Gastrocnemius medialis (tissue), 4 donors: ENCODE results near the gene RABGAP1. TPM values are rescaled to one million over a fixed set of nuclear protein-coding genes. Genes with fewer than 3 reads are reported as not detected.
A peak's percentile ranks its signal among the peaks of the same experiment; 100 is the strongest.

Experiments
- ATAC-seq, 2 donors: fragments of 150-250 bp; one replicate each; pipeline ENCODE4 v1.9.1; 2016
- DNase-seq, 2 donors: peaks; one replicate each; pipeline ENCODE4 v3.0.0-alpha.2; 2019
- H3K27ac ChIP-seq, 4 donors: fragments of 200-600 bp; sonication (generic); 1 replicate in 1 of 4; 2 replicates in 3 of 4; pipeline ENCODE4 v1.5.1; 2016 to 2018; ENCODE audit warnings: mild to moderate bottlenecking in 2 of 4, moderate library complexity in 1 of 4
- H3K27me3 ChIP-seq, 3 donors: fragments of 200-600 bp; sonication (generic) in 2 of 3; 1 replicate in 1 of 3; 2 replicates in 2 of 3; pipeline versions ENCODE4 v1.5.1 to v1.6.0; 2016 to 2019; ENCODE audit warnings: mild to moderate bottlenecking in 1 of 3, moderate library complexity in 1 of 3
- H3K36me3 ChIP-seq, 2 donors: fragments of 200-600 bp; sonication (generic) in 1 of 2; one replicate each; pipeline ENCODE4 v1.5.1; 2017 to 2018
- H3K4me1 ChIP-seq, 2 donors: fragments of 200-600 bp; sonication (generic) in 1 of 2; one replicate each; pipeline ENCODE4 v1.5.1; 2016 to 2017; ENCODE audit warnings: mild to moderate bottlenecking in 2 of 2
- H3K4me3 ChIP-seq, 4 donors: fragments of 200-600 bp; sonication (generic) in 3 of 4; 1 replicate in 1 of 4; 2 replicates in 3 of 4; pipeline ENCODE4 v1.5.1; 2016 to 2019; ENCODE audit warnings: mild to moderate bottlenecking in 2 of 4
- H3K9me3 ChIP-seq, 3 donors: fragments of 200-600 bp; sonication (generic) in 2 of 3; 1 replicate in 1 of 3; 2 replicates in 2 of 3; pipeline ENCODE4 v1.5.1; 2016 to 2019
- CTCF ChIP-seq, 5 experiments: fragments of 450-650 bp in 3 of 5; fragments of 200-600 bp in 2 of 5; sonication (generic) in 2 of 5; IDR thresholded peaks in 4 of 5; conservative IDR thresholded peaks in 1 of 5; 1 replicate in 4 of 5; 2 replicates in 1 of 5; pipeline ENCODE4 v1.5.1; 2016 to 2019; ENCODE audit warnings: antibody characterized with exemption in 5 of 5, mild to moderate bottlenecking in 3 of 5, moderate library complexity in 3 of 5
- POLR2A ChIP-seq, 2 donors: fragments of 450-650 bp; IDR thresholded peaks; one replicate each; pipeline ENCODE4 v1.6.1; 2017; ENCODE audit warnings: antibody characterized with exemption in 2 of 2, mild to moderate bottlenecking in 2 of 2, moderate library complexity in 2 of 2
- in situ Hi-C, 4 donors: fragments of 200-750 bp; cut with MboI; loops; one replicate each; pipeline versions ENCODE4 v1.15.0 to v1.8.0; 2017; ENCODE audit warnings: low sequenced_read_pairs in 4 of 4
- intact Hi-C: fragments of 100-400 bp; cut with DNase I; formaldehyde crosslinking; loops from one replicate; pipeline ENCODE4 v1.15.1; 2023; ENCODE audit warnings: low total_unique reads
- total RNA-seq, 4 donors: library from RNA; depleted of rRNA; stranded (reverse); fragments of >200 nt; gene quantifications; one replicate each; pipeline versions ENCODE4 v1.1.0 to v1.2.3, GENCODE V29; 2016

The RABGAP1 gene
- total RNA-seq, 4 donors from 2014 or later = 23.7 to 33.8 (median 26.6) TPM

GRCh38 chr9:122954253-122954691, 13.5 kb downstream of the RABGAP1 start:
- Histone ChIP-seq H3K27me3 (no peaks in the 10 kb centered on the region), H3K27ac (no peak overlapping the region), H3K36me3 (no peaks in the 10 kb centered on the region), H3K9me3 (no peaks in the 10 kb centered on the region), H3K4me1 (peaks cover 3 to 12% of the 10 kb centered on the region in 2 donors), H3K4me3 (no peak overlapping the region)
- ATAC-seq = no peak
- TF ChIP-seq CTCF (IDR thresholded peaks at IDR 0.05 in 4 of 5, conservative IDR thresholded peaks at IDR 0.05 in 1 of 5) (no peak), POLR2A (IDR thresholded peaks at IDR 0.05) (no peak)
- in situ Hi-C loops (no loop called here), intact Hi-C loops (no loop called here)
- no peak for DNase-seq

DNA sequence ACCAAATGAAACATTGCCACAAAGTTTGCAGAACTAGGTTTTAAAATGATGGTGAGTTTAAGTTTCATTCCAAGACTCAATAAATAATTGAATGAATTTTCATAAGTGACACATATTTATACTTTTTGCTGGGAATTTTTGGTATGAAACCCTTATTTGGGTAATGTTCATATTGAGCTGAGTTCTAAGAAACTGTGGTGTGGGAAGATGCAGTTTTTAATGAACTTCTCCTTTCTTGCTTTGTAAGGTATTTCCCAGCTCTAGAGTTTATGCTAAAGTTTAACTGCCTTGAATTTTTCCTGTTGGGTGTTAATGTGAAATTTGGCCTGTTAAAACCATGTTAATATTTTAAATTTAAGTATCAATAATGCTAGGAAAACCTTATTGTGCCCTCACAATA, 15.1 kb downstream of the RABGAP1 start:
- TF ChIP-seq CTCF (IDR thresholded peaks at IDR 0.05 in 4 of 5, conservative IDR thresholded peaks at IDR 0.05 in 1 of 5) (no peak), POLR2A (IDR thresholded peaks at IDR 0.05) (no peak)
- H3K9me3 ChIP-seq = no peaks in the 10 kb centered on the region
- no peaks in the 10 kb centered on the region for H3K36me3 ChIP-seq
- H3K27ac ChIP-seq = no peak overlapping the region
- ATAC-seq (no peak), DNase-seq (no peak)
- in situ Hi-C loops = no loop called here
- intact Hi-C loops = no loop called here
- no peak overlapping the region for H3K4me3 ChIP-seq
- no peaks in the 10 kb centered on the region for H3K27me3 ChIP-seq
- H3K4me1 ChIP-seq = peaks cover under 1 to 12% of the 10 kb centered on the region in 2 donors

DNA sequence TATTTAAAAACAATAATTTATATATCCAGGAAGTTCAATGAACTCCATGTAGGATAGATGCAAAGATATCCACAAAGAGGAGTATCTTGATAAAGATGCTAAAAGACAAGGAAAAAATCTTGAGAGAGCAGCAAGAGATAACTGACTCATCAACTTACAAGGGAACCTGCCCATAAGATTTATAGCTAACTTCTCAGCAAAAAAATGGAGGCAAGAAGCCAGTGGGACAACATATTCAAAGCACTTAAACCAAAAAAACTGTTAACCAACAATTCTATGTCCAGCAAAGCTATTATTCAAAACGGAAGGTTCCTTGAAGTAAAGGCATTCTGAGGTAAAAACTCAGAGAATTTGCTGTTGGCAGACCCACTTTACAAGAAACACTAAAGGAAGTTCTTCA, 20.3 kb downstream of the RABGAP1 start:
- Histone ChIP-seq H3K27ac (no peak overlapping the region), H3K4me1 (no peaks in the 10 kb centered on the region), H3K4me3 (no peak overlapping the region), H3K9me3 (no peaks in the 10 kb centered on the region), H3K27me3 (no peaks in the 10 kb centered on the region), H3K36me3 (peaks cover 0 to 10% of the 10 kb centered on the region in 2 donors)
- intact Hi-C loops (no loop called here), in situ Hi-C loops (no loop called here)
- no peak for ATAC-seq
- TF ChIP-seq CTCF (IDR thresholded peaks at IDR 0.05 in 4 of 5, conservative IDR thresholded peaks at IDR 0.05 in 1 of 5) = no peak
- TF ChIP-seq POLR2A (IDR thresholded peaks at IDR 0.05) = no peak
- no peak for DNase-seq

GRCh38 chr9:122975196-122975595, 34.4 kb downstream of the RABGAP1 start:
- H3K27ac ChIP-seq = peak overlapping the region; percentile 49 to 74 (median 72)
- TF ChIP-seq POLR2A (IDR thresholded peaks at IDR 0.05) (peak in 1 of 2 donors; percentile 46), CTCF (IDR thresholded peaks at IDR 0.05 in 4 of 5, conservative IDR thresholded peaks at IDR 0.05 in 1 of 5) (no peak)
- intact Hi-C loops = no loop called here
- no peaks in the 10 kb centered on the region for H3K9me3 ChIP-seq
- H3K36me3 ChIP-seq = peaks cover 0 to 9% of the 10 kb centered on the region in 2 donors
- H3K27me3 ChIP-seq = no peaks in the 10 kb centered on the region
- DNase-seq = no peak
- no peak overlapping the region for H3K4me3 ChIP-seq
- ATAC-seq = peak; percentile 51 to 54
- H3K4me1 ChIP-seq = peaks cover 10 to 25% of the 10 kb centered on the region in 2 donors
- in situ Hi-C loops = loop anchor here in 3 of 4 donors (25.0 kb wide), 2 partner anchors 138 to 513 kb away; partner anchors contain the start of gene PDCL (in 1 of the 3)

DNA sequence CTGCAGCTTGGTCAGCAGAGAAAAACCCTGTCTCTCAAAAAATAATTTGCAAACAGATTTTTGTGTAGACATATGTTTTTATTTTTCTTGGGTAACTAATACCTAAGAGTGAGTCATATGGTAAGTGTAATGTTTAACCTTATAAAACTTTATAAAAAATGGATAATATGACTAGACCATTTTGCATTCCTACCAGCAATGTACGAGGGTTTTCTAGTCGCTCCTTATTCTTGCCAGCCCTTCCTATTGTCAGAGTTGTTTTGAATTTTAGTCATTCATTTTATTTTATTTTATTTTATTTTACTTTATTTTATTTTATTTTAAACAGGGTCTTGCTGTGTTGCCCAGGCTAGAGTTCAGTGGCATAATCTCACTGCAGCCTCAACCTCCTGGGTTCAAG, 37.8 kb downstream of the RABGAP1 start:
- in situ Hi-C loops = loop anchor here in 3 of 4 donors (25.0 kb wide), 2 partner anchors 141 to 516 kb away; partner anchors contain the start of gene PDCL (in 1 of the 3)
- no peak overlapping the region for H3K27ac ChIP-seq
- DNase-seq = no peak
- H3K4me3 ChIP-seq = no peak overlapping the region
- no peak for TF ChIP-seq POLR2A (IDR thresholded peaks at IDR 0.05)
- no peak for TF ChIP-seq CTCF (IDR thresholded peaks at IDR 0.05 in 4 of 5, conservative IDR thresholded peaks at IDR 0.05 in 1 of 5)
- H3K27me3 ChIP-seq = no peaks in the 10 kb centered on the region
- no peak for ATAC-seq
- intact Hi-C loops = no loop called here
- H3K36me3 ChIP-seq = no peaks in the 10 kb centered on the region
- no peaks in the 10 kb centered on the region for H3K9me3 ChIP-seq
- H3K4me1 ChIP-seq = peaks cover 10 to 25% of the 10 kb centered on the region in 2 donors
